GM20000 (cell line): Measurements from ENCODE around the gene NACC2.

ENCODE experiments used
- DNase-seq: peaks from one replicate; pipeline ENCODE4 v3.0.0; 2012; ENCODE audit warnings: low spot score
- CTCF ChIP-seq: IDR thresholded peaks from 2 replicates; pipeline ENCODE4 v1.5.1; 2012; ENCODE audit warnings: mild to moderate bottlenecking, control low read depth; ENCODE audit errors: extremely low read depth, missing control alignments

The NACC2 gene

GRCh38 chr9:136047775-136048559 is 47.1 kb downstream of the NACC2 start:
- DNase-seq, result peak; percentile 22
- no peak for TF ChIP-seq CTCF

GRCh38 chr9:136047076-136047774 is 47.9 kb downstream of the NACC2 start:
- DNase-seq, result peak; percentile 21
- TF ChIP-seq CTCF, result no peak

GRCh38 chr9:136046554-136046920 is 48.6 kb downstream of the NACC2 start:
- TF ChIP-seq CTCF, result no peak
- no peak for DNase-seq

- no peak for DNase-seq
- no peak for TF ChIP-seq CTCF
These were observed 49.2 kb downstream of the NACC2 start for GRCh38 chr9:136045595-136046553.

GRCh38 chr9:136044971-136045594 is 50.0 kb downstream of the NACC2 start:
- no peak for DNase-seq
- no peak for TF ChIP-seq CTCF

GRCh38 chr9:136044207-136044970 is 50.7 kb downstream of the NACC2 start:
- TF ChIP-seq CTCF, result no peak
- no peak for DNase-seq
